HL-60/S4 treated with retinoic acid at 250 ng/mL for 4 days and 3 days (cell line): ENCODE results near the gene OTUD7B.

Experiments used
- in situ Hi-C: fragments of 300-500 bp; cut with MboI; formaldehyde crosslinking; loops from 2 replicates; pipeline ENCODE4 v1.7.0; 2022; ENCODE audit warnings: low sequenced_read_pairs

OTUD7B gene

DNA sequence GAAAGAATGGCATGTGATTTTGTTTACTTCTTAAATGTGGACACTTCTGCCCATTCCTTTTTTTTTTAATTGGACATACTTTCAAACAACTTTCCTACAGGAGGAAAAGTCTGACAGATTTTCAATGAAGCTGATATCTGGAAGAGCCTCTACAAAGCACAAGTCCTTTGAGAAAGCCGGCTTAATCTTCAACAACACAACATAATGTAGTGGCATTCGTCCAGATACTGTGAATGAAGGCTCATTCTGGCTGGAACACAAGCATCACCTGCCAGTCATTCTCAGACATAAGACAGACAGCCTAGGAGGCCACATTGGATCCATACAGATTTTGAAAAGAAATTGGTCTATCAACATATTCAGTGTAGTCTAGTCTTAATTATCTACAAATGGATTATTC is 4.9 kb downstream of the OTUD7B start:
- in situ Hi-C loops, result no loop called here

DNA sequence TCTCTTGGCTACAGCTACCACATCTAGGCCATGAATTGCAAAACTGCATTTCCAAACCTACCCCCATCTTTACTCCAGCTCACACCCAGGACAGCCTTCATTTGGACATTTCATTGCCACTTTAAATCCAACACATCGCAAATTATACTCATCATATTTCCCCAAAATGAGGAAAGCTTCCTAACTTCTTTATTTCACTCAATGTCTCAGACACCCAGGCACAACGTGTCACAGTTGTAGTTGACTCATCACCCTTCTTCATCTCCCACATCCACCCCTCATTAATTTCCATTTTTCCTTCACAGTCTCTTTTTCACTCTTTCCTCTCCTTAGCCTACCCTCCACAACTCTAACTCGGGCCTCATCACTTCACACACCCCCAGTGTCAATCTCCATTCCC is 6.7 kb downstream of the OTUD7B start:
- in situ Hi-C loops, result no loop called here

DNA sequence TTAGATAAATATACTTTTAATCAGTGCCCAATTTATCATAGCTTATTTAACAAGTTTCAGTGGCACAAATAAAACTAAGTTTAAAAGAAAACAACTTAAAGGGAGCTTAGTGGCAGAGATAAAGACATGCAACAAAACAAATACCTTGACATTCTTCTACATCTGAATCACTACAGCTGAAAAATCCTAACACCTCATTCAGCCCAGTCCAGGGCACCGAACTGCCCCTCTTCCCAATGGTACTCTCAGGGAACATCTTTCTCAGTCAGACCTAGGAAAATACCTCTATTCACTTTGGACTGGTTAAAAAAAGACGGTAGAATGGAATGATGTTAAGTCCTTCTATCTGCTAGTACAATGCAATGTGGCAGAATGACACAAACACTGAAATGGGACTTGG is 8.3 kb downstream of the OTUD7B start:
- in situ Hi-C loops, result no loop called here

DNA sequence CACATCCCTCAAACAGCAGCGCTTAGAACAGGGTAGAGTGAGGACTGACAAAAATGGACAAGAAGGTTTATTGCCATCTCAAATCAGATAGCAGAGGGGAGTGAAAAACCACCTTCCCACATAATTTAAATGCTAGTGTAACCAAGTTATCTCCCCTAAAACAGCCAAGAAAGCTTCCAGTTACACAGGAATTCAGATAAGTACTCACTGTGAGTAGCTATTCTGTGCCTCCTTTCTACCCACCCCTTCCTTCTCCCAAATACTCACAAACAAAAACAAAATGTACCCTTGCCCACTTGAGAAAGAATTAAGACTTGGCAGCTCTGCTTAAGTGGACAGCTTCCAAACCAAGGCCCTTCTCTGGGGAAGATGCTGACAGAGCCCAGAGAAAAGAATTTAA is 9.1 kb downstream of the OTUD7B start:
- in situ Hi-C loops, result no loop called here

DNA sequence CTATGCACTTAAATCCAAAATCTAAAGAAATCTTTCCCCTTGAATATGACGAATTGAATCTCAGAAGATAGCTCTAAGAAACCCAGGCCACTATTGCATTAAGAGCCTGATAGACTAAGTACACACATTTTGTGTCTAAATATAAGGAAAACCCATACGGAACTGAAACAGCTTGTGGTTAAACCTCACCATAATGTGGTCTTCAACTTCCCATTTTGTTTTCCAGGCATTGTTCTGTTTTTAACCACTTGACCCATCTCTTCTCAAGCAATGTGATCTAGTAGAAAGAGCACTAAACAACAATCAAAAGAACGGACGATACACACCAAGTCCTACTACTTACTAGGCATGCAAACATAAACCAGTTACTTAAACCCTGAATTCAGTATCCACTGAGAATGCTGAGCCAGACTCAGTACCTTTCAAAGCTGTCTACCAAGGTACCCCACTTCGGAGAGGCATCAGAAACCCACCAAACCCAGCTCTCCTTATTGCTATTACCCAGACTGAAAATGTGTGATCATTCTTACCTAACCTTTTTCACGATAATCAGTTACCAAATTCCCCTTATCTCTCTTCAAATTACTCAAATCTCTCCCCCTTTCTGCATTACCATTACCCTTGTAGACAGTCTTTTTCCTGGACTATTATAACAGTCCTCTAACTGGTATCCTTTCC is 12.8 kb downstream of the OTUD7B start:
- in situ Hi-C loops, result no loop called here

- in situ Hi-C loops, result no loop called here
These were observed 14.6 kb downstream of the OTUD7B start for GRCh38 chr1:149995927-149996326.

- in situ Hi-C loops, result no loop called here
These were observed 16.8 kb downstream of the OTUD7B start for GRCh38 chr1:149993764-149994163.

DNA sequence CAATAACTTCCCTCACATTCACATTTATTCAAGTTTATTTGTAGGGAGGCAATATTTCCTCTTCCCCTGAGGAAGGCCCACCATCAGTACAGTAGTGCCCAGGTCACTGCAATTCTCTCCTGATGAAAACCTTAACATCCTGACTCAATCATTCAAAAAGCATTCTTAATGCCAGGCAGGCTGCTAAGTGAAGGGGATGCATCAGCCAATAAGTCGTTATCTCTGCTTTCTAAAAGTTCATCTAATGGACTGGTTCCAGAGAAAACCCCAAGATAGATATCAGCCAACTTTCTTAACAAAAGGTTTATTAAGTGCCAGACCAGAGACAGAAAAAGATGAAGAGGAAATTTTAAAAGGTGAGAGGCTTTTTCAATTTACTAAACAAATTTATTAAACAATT is 17.3 kb downstream of the OTUD7B start:
- in situ Hi-C loops, result no loop called here

- in situ Hi-C loops, result no loop called here
These were observed 23.3 kb downstream of the OTUD7B start for GRCh38 chr1:149987297-149987595.

DNA sequence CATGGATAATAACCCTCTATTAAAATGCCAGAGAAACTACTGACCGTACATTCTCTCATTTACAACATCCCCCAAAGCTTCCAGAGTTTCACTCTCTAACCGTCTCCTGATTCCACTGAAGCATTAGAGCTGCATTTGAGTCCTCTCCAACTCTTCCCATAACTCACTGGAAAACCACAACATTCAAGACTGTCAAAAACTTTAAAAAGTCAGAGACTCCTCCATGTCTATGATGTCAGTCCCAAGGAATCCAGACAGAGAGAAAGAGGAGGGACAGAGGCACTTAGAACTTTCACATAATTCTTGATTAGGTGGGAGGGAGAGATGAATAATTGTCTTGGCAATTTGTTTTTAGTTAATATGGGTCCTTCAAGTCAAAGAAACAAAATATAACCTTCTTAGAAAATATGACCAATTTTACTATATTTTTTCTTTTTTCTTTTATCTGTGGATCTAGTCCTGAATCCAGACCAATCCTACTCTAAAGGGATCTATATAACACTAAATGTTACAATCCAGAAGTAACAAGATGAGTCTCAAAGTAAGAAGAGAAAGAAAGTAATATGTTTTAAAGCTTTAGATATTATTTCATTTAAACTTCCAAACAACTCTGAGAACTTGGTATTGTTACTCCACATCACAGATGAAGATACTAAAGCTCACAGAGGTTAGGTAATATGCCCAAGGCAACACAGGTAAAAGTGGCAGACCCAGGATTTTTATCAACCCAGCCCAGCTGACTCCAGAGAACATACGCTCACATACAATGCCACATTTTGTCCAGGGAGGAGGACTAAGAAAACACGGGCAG is 23.8 kb downstream of the OTUD7B start:
- in situ Hi-C loops, result no loop called here

- in situ Hi-C loops, result no loop called here
These were observed 30.5 kb downstream of the OTUD7B start for GRCh38 chr1:149979972-149980540.

DNA sequence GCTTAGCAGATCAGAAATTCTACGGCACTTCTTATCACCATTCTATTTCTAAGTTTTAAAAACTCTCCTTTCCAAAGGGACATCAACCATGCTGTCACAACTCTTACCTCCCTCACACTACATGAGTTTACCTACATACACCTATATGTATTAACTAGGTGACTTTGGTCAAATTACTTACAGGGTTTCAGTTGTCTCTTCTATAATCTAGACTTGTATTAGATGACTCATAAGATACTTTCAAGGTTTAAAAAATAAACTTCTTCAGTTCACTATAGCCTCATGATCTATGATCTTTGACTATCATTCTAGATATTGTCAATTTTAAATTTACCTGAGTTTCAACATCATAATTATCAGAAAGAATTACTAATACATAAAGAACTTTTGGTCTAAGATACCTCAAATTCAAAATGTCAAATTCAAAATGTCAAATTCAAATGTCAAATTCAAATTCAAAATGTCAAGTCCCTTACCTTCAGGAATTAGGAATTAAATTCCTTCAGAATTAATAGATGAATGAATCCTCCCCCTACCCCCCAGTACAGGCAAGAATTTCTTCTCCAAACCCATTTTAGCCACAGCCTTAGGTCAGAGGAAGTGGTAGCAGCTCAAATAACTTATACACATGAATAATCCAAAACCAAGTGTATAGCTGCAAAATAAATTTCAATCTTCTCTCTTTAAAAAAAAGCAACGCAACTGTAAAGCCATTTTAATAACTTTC is 31.1 kb downstream of the OTUD7B start:
- in situ Hi-C loops, result no loop called here

- in situ Hi-C loops, result no loop called here
These were observed 31.9 kb downstream of the OTUD7B start for GRCh38 chr1:149978547-149979023.

DNA sequence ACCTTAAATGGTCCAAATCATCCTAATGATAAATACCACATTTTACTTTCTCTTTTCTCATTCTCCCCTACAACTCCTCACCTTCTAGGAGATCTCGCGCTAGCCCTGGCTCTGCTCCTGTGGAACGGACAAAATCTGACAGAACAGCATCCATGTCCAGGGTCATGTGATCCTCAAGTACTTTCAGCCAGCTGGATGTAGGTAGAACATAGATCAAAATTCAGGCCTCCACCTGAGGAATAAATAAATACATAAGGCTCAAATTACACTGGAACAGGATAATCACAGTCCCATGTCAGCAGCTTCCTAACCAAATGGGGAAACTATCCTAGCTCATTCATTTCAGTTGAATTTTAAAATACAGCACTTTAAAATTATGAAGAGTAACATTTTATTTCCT is 33.2 kb downstream of the OTUD7B start:
- in situ Hi-C loops, result no loop called here

- in situ Hi-C loops, result no loop called here
These were observed 38.0 kb downstream of the OTUD7B start for GRCh38 chr1:149972547-149972946.

GRCh38 chr1:149967646-149968045 is 42.9 kb downstream of the OTUD7B start:
- in situ Hi-C loops, result loop anchor here (10.0 kb wide), 1 partner anchor 207 kb away; no protein-coding TSS in a partner anchor

GRCh38 chr1:149967041-149967440 is 43.5 kb downstream of the OTUD7B start:
- in situ Hi-C loops, result loop anchor here (10.0 kb wide), 1 partner anchor 208 kb away; no protein-coding TSS in a partner anchor

- in situ Hi-C loops, result loop anchor here (10.0 kb wide), 1 partner anchor 208 kb away; no protein-coding TSS in a partner anchor
These were observed 44.1 kb downstream of the OTUD7B start for GRCh38 chr1:149966405-149966804.

DNA sequence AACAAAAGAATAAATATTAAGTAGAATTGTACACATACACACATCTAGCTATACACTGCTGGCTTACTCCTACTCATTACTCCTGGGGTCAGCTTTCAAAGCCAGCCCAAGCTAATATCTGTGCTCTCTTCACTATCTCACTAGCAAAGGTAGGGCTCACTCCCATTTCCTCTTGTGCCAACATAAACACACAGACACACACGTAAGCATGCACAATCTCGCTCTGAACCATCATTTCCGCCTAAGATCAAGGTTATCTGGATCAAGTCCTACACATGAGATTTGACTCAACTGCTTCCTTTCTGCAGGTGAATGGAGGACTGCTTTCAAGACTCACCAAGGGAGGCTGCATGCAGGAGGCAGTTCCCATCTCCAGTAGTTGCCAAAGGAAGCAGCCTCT is 45.1 kb downstream of the OTUD7B start:
- in situ Hi-C loops, result loop anchor here (10.0 kb wide), 1 partner anchor 209 kb away; no protein-coding TSS in a partner anchor

- in situ Hi-C loops, result loop anchor here (10.0 kb wide), 1 partner anchor 211 kb away; no protein-coding TSS in a partner anchor
These were observed 47.2 kb downstream of the OTUD7B start for GRCh38 chr1:149963358-149963757.

GRCh38 chr1:149962736-149963135 is 47.8 kb downstream of the OTUD7B start:
- in situ Hi-C loops, result loop anchor here (10.0 kb wide), 1 partner anchor 212 kb away; no protein-coding TSS in a partner anchor
